HepG2 (cell line): Measurements from ENCODE around the gene PTGIS. TPM values are rescaled to one million over a fixed set of nuclear protein-coding genes. Genes with fewer than 3 reads are reported as not detected.

Experiments used
- ARNT ChIP-seq: fragments of 450-650 bp; IDR thresholded peaks from 2 replicates; pipeline ENCODE4 v1.6.1; 2017
- ARNT2 ChIP-seq: sonication (generic); formaldehyde crosslinking; IDR thresholded peaks from 2 replicates; pipeline ENCODE4 v1.8.0; 2022; ENCODE audit warnings: mild to moderate bottlenecking, low read depth, missing genetic modification reagents, moderate library complexity
- GTF2F1 ChIP-seq: fragments of 150-350 bp; IDR thresholded peaks from 2 replicates; pipeline ENCODE4 v1.6.1; 2014; ENCODE audit warnings: low read length
- MXD4 ChIP-seq: IDR thresholded peaks from 2 replicates; pipeline ENCODE4 v1.6.1; 2016; ENCODE audit warnings: mild to moderate bottlenecking, missing biosample characterization, missing genetic modification reagents
- NCOA2 ChIP-seq: sonication (generic); formaldehyde crosslinking; IDR thresholded peaks from 2 replicates; pipeline ENCODE4 v1.8.0; 2022; ENCODE audit warnings: inconsistent platforms
- NFE2L1 ChIP-seq: sonication (generic); formaldehyde crosslinking; IDR thresholded peaks from 2 replicates; pipeline ENCODE4 v1.4.0; 2020; ENCODE audit warnings: missing genetic modification reagents, mild to moderate bottlenecking, borderline replicate concordance
- NFE2L2 ChIP-seq: fragments of 150-350 bp; IDR thresholded peaks from 2 replicates; pipeline ENCODE4 v1.6.1; 2014; ENCODE audit warnings: low read length
- NFYB ChIP-seq: sonication (generic); formaldehyde crosslinking; IDR thresholded peaks from 2 replicates; pipeline ENCODE4 v1.4.0; 2020; ENCODE audit warnings: missing genetic modification reagents
- PAX8 ChIP-seq: sonication (generic); formaldehyde crosslinking; IDR thresholded peaks from 2 replicates; pipeline ENCODE4 v1.8.0; 2022; ENCODE audit warnings: mild to moderate bottlenecking, missing genetic modification reagents, borderline replicate concordance
- PPARG ChIP-seq: conservative IDR thresholded peaks from 2 replicates; pipeline ENCODE4 v1.6.1; 2016; ENCODE audit warnings: missing biosample characterization, missing genetic modification reagents
- SNAI1 ChIP-seq: sonication (generic); formaldehyde crosslinking; IDR thresholded peaks from 2 replicates; pipeline ENCODE4 v1.5.0; 2020; ENCODE audit warnings: mild to moderate bottlenecking, missing genetic modification reagents, borderline replicate concordance
- ZFAT ChIP-seq: sonication (generic); formaldehyde crosslinking; conservative IDR thresholded peaks from 2 replicates; pipeline ENCODE4 v1.8.1; 2023; ENCODE audit warnings: missing genetic modification reagents, inconsistent platforms
- ZMYM2 ChIP-seq: sonication (generic); formaldehyde crosslinking; IDR thresholded peaks from 2 replicates; pipeline ENCODE4 v1.8.0; 2022; ENCODE audit warnings: mild to moderate bottlenecking, missing genetic modification reagents
- ZNF121 ChIP-seq: sonication (generic); formaldehyde crosslinking; IDR thresholded peaks from 2 replicates; pipeline ENCODE4 v1.5.0; 2020; ENCODE audit warnings: mild to moderate bottlenecking, missing genetic modification reagents
- ZNF264 ChIP-seq: sonication (generic); formaldehyde crosslinking; IDR thresholded peaks from 2 replicates; pipeline ENCODE4 v1.4.0; 2020; ENCODE audit warnings: missing genetic modification reagents
- ZNF589 ChIP-seq: sonication (generic); formaldehyde crosslinking; conservative IDR thresholded peaks from 2 replicates; pipeline ENCODE4 v1.8.0; 2022; ENCODE audit warnings: mild to moderate bottlenecking, moderate library complexity, missing genetic modification reagents
- ZNF691 ChIP-seq: sonication (generic); formaldehyde crosslinking; IDR thresholded peaks from 2 replicates; pipeline ENCODE4 v1.4.0; 2020; ENCODE audit warnings: missing genetic modification reagents, low read depth, mild to moderate bottlenecking, borderline replicate concordance
- ZNF720 ChIP-seq: sonication (generic); formaldehyde crosslinking; IDR thresholded peaks from 2 replicates; pipeline ENCODE4 v1.4.0; 2020; ENCODE audit warnings: missing genetic modification reagents
- polyA plus RNA-seq, 8 experiments: library from polyadenylated mRNA; depleted of rRNA in 3 of 8; stranded (reverse) in 7 of 8; unstranded in 1 of 8; fragments of >200 nt; fragmentation: Illumina TruSeq in 4 of 8; extraction: Trizol in 4 of 8; gene quantifications; 2 replicates each; pipeline versions ENCODE4 v1.2.1 to v1.2.3, GENCODE V29; 2011 to 2016; ENCODE audit warnings: low read depth in 4 of 8, missing spikeins in 1 of 8, mixed read lengths in 1 of 8; ENCODE audit not compliant: insufficient read depth in 1 of 8
- total RNA-seq, 5 experiments: library from RNA; depleted of rRNA; stranded (reverse); fragments of >200 nt; fragmentation: Illumina TruSeq; extraction: Trizol; gene quantifications; 2 replicates each; pipeline ENCODE4 v1.2.3, GENCODE V29; 2016; ENCODE audit warnings: low read depth in 1 of 5
- TF ChIP-seq, protein P1 (sequence below): sonication (generic); formaldehyde crosslinking; IDR thresholded peaks from 2 replicates; pipeline ENCODE4 v1.9.0; 2022; ENCODE audit warnings: missing genetic modification reagents, mild to moderate bottlenecking, borderline replicate concordance
- TF ChIP-seq, protein P2 (sequence below): sonication (generic); formaldehyde crosslinking; IDR thresholded peaks from 2 replicates; pipeline ENCODE4 v1.4.0; 2020; ENCODE audit warnings: missing genetic modification reagents; ENCODE audit errors: not compliant biosample characterization
- TF ChIP-seq, protein P3 (sequence below): sonication (generic); formaldehyde crosslinking; IDR thresholded peaks from 2 replicates; pipeline ENCODE4 v1.5.0; 2020; ENCODE audit warnings: mild to moderate bottlenecking, missing genetic modification reagents, borderline replicate concordance
- TF ChIP-seq, protein P4 (sequence below): sonication (generic); formaldehyde crosslinking; conservative IDR thresholded peaks from 2 replicates; pipeline ENCODE4 v1.8.1; 2023; ENCODE audit warnings: missing genetic modification reagents

PTGIS gene
- total and polyA plus RNA-seq, 2 of the 13 experiments (the other 11 are each of a cell fraction or from before 2014, with no cell fraction given) = not detected

- TF ChIP-seq, protein P1, sequence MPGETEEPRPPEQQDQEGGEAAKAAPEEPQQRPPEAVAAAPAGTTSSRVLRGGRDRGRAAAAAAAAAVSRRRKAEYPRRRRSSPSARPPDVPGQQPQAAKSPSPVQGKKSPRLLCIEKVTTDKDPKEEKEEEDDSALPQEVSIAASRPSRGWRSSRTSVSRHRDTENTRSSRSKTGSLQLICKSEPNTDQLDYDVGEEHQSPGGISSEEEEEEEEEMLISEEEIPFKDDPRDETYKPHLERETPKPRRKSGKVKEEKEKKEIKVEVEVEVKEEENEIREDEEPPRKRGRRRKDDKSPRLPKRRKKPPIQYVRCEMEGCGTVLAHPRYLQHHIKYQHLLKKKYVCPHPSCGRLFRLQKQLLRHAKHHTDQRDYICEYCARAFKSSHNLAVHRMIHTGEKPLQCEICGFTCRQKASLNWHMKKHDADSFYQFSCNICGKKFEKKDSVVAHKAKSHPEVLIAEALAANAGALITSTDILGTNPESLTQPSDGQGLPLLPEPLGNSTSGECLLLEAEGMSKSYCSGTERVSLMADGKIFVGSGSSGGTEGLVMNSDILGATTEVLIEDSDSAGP (CRISPR knock-in tag) = peak; percentile 72; the same call in 1 of the 2 replicates
- TF ChIP-seq NFE2L2 = no peak; the same call in 1 of the 2 replicates
- peak; percentile 83; the same call in 1 of the 2 replicates for TF ChIP-seq ZNF691 (CRISPR knock-in tag)
- peak; percentile 35; the same call in 1 of the 2 replicates for TF ChIP-seq NCOA2
- no peak for TF ChIP-seq GTF2F1
- TF ChIP-seq NFE2L1 (CRISPR knock-in tag) = no peak
- TF ChIP-seq NFYB (CRISPR knock-in tag) = no peak
- TF ChIP-seq, protein P2, sequence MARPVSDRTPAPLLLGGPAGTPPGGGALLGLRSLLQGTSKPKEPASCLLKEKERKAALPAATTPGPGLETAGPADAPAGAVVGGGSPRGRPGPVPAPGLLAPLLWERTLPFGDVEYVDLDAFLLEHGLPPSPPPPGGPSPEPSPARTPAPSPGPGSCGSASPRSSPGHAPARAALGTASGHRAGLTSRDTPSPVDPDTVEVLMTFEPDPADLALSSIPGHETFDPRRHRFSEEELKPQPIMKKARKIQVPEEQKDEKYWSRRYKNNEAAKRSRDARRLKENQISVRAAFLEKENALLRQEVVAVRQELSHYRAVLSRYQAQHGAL (CRISPR knock-in tag) = no peak
- no peak for TF ChIP-seq ZNF589 (CRISPR knock-in tag)
- TF ChIP-seq, protein P3, sequence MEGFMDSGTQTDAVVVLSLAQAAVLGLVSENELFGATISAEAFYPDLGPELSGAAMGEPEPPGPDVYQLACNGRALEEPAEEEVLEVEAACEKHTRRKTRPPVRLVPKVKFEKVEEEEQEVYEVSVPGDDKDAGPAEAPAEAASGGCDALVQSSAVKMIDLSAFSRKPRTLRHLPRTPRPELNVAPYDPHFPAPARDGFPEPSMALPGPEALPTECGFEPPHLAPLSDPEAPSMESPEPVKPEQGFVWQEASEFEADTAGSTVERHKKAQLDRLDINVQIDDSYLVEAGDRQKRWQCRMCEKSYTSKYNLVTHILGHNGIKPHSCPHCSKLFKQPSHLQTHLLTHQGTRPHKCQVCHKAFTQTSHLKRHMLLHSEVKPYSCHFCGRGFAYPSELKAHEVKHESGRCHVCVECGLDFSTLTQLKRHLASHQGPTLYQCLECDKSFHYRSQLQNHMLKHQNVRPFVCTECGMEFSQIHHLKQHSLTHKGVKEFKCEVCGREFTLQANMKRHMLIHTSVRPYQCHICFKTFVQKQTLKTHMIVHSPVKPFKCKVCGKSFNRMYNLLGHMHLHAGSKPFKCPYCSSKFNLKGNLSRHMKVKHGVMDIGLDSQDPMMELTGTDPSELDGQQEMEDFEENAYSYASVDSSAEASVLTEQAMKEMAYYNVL (CRISPR knock-in tag) = 0 out of 2 replicates have a peak, but pooled peaks have one; percentile 23
- peak; percentile 92 for TF ChIP-seq MXD4 (CRISPR knock-in tag)
- no peak; the same call in 1 of the 2 replicates for TF ChIP-seq PAX8 (CRISPR knock-in tag)
- TF ChIP-seq ZNF264 (CRISPR knock-in tag) = no peak
- no peak for TF ChIP-seq ZMYM2 (CRISPR knock-in tag)
- TF ChIP-seq SNAI1 (CRISPR knock-in tag) = 0 out of 2 replicates have a peak, but pooled peaks have one; percentile 78
- no peak; the same call in 1 of the 2 replicates for TF ChIP-seq ZNF121 (CRISPR knock-in tag)
- TF ChIP-seq ARNT2 = no peak
- TF ChIP-seq ZFAT (CRISPR knock-in tag) = no peak
- TF ChIP-seq ZNF720 (CRISPR knock-in tag) = peak; percentile 38; the same call in 1 of the 2 replicates
- TF ChIP-seq, protein P4, sequence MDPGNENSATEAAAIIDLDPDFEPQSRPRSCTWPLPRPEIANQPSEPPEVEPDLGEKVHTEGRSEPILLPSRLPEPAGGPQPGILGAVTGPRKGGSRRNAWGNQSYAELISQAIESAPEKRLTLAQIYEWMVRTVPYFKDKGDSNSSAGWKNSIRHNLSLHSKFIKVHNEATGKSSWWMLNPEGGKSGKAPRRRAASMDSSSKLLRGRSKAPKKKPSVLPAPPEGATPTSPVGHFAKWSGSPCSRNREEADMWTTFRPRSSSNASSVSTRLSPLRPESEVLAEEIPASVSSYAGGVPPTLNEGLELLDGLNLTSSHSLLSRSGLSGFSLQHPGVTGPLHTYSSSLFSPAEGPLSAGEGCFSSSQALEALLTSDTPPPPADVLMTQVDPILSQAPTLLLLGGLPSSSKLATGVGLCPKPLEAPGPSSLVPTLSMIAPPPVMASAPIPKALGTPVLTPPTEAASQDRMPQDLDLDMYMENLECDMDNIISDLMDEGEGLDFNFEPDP (CRISPR knock-in tag) = no peak
- TF ChIP-seq ARNT = no peak
- TF ChIP-seq PPARG (CRISPR knock-in tag) = peak; percentile 55; the same call in 1 of the 2 replicates
These were observed 41.1 kb upstream of the PTGIS start (continued) for GRCh38 chr20:49608752-49609670.
